Measurements from ENCODE around the gene LONP2. TPM values are rescaled to one million over a fixed set of nuclear protein-coding genes. Genes with fewer than 3 reads are reported as not detected.

The LONP2 gene
- total RNA-seq, 1 experiment from 2014 or later = 46.8 TPM

- Histone ChIP-seq H3K79me2 (ENCODE audit: insufficient read depth, low read length) (0 out of 2 replicates have a peak, but pooled peaks cover 4% of the 10 kb centered on the region), H3K4me3 (replicated peaks in 1 of 2; ENCODE audit: low read depth in 1 of 2, low read length in 2 of 2) (no peak overlapping the region), H3K4me2 (ENCODE audit: low read length) (no peak overlapping the region), H3K9me2 (ENCODE audit: insufficient read depth) (no peaks in the 10 kb centered on the region), H4K20me1 (ENCODE audit: insufficient read depth) (no peaks in the 10 kb centered on the region), H3K9ac (ENCODE audit: low read length) (no peak overlapping the region), H3K27ac (ENCODE audit: low read depth, low read length) (no peak overlapping the region), H3K27me3 (ENCODE audit: insufficient read depth, low read length) (no peaks in the 10 kb centered on the region), H2AFZ (ENCODE audit: low read depth, low read length, poor library complexity, severe bottlenecking) (no peak overlapping the region), H3K36me3 (ENCODE audit: control insufficient read depth in 1 of 2, insufficient read depth in 2 of 2, low read length in 2 of 2) (peaks cover 0 to 11% of the 10 kb centered on the region in 2 experiments; a peak in 1 of 4 replicates), H3K4me1 (ENCODE audit: control insufficient read depth in 1 of 2, insufficient read depth in 2 of 2, low read length in 2 of 2) (peaks cover 8 to 16% of the 10 kb centered on the region in 2 experiments), H3K9me3 (ENCODE audit: control insufficient read depth in 1 of 2, insufficient read depth in 1 of 2, low read depth in 1 of 2, low read length in 2 of 2) (no peaks in the 10 kb centered on the region)
- intact Hi-C loops (cut with micrococcal nuclease) = no loop called here
- ChIA-PET CTCF (no interaction called here), POLR2A (no interaction called here), RAD21 (ENCODE audit: low non-redundant PET in 1 of 2, low total read pairs in 2 of 2, uncharacterized antibody in 2 of 2, unreplicated experiment in 2 of 2) (no interaction called here)
- BruUV-seq (replicated peaks) = no TSS peak
- DNase-seq (ENCODE audit: low read depth, low spot score) (no peak), ATAC-seq (no peak)
- TF ChIP-seq POLR2AphosphoS5 (IDR thresholded peaks at IDR 0.05; ENCODE audit: low read depth, low read length) = no peak
- no peak for TF ChIP-seq ZBTB33 (IDR thresholded peaks at IDR 0.05; ENCODE audit: extremely low read depth, insufficient replicate concordance, low read length)
- TF ChIP-seq, protein P1, sequence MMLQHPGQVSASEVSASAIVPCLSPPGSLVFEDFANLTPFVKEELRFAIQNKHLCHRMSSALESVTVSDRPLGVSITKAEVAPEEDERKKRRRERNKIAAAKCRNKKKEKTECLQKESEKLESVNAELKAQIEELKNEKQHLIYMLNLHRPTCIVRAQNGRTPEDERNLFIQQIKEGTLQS (IDR thresholded peaks at IDR 0.05) = no peak
- TF ChIP-seq TCF7L2 (IDR thresholded peaks at IDR 0.05; ENCODE audit: borderline replicate concordance, extremely low read depth, insufficient read depth, insufficient read length) = no peak
- no peak for TF ChIP-seq JUND (IDR thresholded peaks at IDR 0.05)
- TF ChIP-seq, protein P2, sequence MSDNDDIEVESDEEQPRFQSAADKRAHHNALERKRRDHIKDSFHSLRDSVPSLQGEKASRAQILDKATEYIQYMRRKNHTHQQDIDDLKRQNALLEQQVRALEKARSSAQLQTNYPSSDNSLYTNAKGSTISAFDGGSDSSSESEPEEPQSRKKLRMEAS (IDR thresholded peaks at IDR 0.05) = no peak
Measured at GRCh38 chr16:48292452-48292851, 48.4 kb downstream of the LONP2 start.

DNA sequence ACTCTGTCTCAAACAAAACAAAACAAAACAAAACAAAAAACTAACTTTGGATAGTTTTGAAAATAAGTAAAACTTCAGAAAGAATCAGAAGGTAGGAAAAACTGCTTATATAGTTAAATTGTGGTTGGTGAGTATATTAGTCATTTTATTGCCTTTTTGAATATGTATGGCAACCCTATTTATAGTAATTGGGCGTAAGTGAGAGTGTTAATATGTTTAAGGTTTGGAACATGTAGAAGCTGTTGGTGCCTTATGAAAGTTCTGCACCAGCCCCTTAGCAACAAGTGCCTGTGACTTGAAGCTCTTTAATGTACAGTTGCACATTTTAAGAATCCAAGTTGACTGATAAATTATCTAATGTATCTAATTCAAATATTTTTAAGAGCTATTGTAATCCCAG, 50.6 kb downstream of the LONP2 start:
- Histone ChIP-seq H3K4me2 (ENCODE audit: low read length) (peak overlapping the region; percentile 8; the same call in 1 of the 2 replicates), H2AFZ (ENCODE audit: low read depth, low read length, poor library complexity, severe bottlenecking) (no peak overlapping the region), H4K20me1 (ENCODE audit: insufficient read depth) (no peaks in the 10 kb centered on the region), H3K36me3 (ENCODE audit: control insufficient read depth in 1 of 2, insufficient read depth in 2 of 2, low read length in 2 of 2) (peaks cover 2 to 11% of the 10 kb centered on the region in 2 experiments; a peak in 1 of 4 replicates), H3K9me3 (ENCODE audit: control insufficient read depth in 1 of 2, insufficient read depth in 1 of 2, low read depth in 1 of 2, low read length in 2 of 2) (no peaks in the 10 kb centered on the region), H3K79me2 (ENCODE audit: insufficient read depth, low read length) (0 out of 2 replicates have a peak, but pooled peaks cover 4% of the 10 kb centered on the region), H3K27ac (ENCODE audit: low read depth, low read length) (no peak overlapping the region), H3K4me1 (ENCODE audit: control insufficient read depth in 1 of 2, insufficient read depth in 2 of 2, low read length in 2 of 2) (peaks cover 8 to 16% of the 10 kb centered on the region in 2 experiments), H3K9me2 (ENCODE audit: insufficient read depth) (no peaks in the 10 kb centered on the region), H3K27me3 (ENCODE audit: insufficient read depth, low read length) (no peaks in the 10 kb centered on the region), H3K9ac (ENCODE audit: low read length) (no peak overlapping the region), H3K4me3 (replicated peaks in 1 of 2; ENCODE audit: low read depth in 1 of 2, low read length in 2 of 2) (no peak overlapping the region)
- DNase-seq (ENCODE audit: low read depth, low spot score) (no peak), ATAC-seq (no peak)
- ChIA-PET CTCF (no interaction called here), RAD21 (ENCODE audit: low non-redundant PET in 1 of 2, low total read pairs in 2 of 2, uncharacterized antibody in 2 of 2, unreplicated experiment in 2 of 2) (no interaction called here), POLR2A (no interaction called here)
- TF ChIP-seq POLR2A (IDR thresholded peaks at IDR 0.05; ENCODE audit: borderline replicate concordance, extremely low read depth, insufficient read depth, insufficient read length) (no peak), CTCF (IDR thresholded peaks at IDR 0.05 in 2 of 3, conservative IDR thresholded peaks at IDR 0.05 in 1 of 3; ENCODE audit: borderline replicate concordance in 1 of 3, insufficient read depth in 1 of 3, low read depth in 2 of 3, low read length in 2 of 3) (no peak), POLR2AphosphoS5 (IDR thresholded peaks at IDR 0.05; ENCODE audit: low read depth, low read length) (no peak), ZFX (IDR thresholded peaks at IDR 0.05) (no peak), SP1 (IDR thresholded peaks at IDR 0.05; ENCODE audit: low read depth) (no peak), EGR1 (IDR thresholded peaks at IDR 0.05; ENCODE audit: low read depth) (no peak), EZH2 (IDR thresholded peaks at IDR 0.05) (no peak), FOSL1 (IDR thresholded peaks at IDR 0.05; ENCODE audit: low read depth) (no peak)
- TF ChIP-seq, protein P2 (IDR thresholded peaks at IDR 0.05) = no peak
- intact Hi-C loops (cut with micrococcal nuclease) = no loop called here
- BruUV-seq (replicated peaks) = no TSS peak

All from HCT116 (cell line).